Prostate gland (tissue), 2 donors: ENCODE results near the gene LEUTX. TPM values are rescaled to one million over a fixed set of nuclear protein-coding genes. Genes with fewer than 3 reads are reported as not detected.

Source experiments
- DNase-seq: peaks from one replicate; pipeline ENCODE4 v3.0.0-alpha.2; 2019; ENCODE audit warnings: low spot score
- H3K27ac ChIP-seq, 2 donors: fragments of 200-600 bp; sonication (generic); 2 replicates each; pipeline ENCODE4 v1.5.1; 2017 to 2019
- H3K27me3 ChIP-seq: fragments of 200-600 bp; sonication (generic); replicated peaks from 2 replicates; pipeline ENCODE4 v1.5.1; 2019; ENCODE audit not compliant: insufficient read depth
- H3K36me3 ChIP-seq, 2 donors: fragments of 200-600 bp; sonication (generic); 1 replicate in 1 of 2; 2 replicates in 1 of 2; pipeline versions ENCODE4 v1.5.1 to v1.8.1; 2017 to 2019
- H3K4me1 ChIP-seq: fragments of 200-600 bp; sonication (generic); replicated peaks from 2 replicates; pipeline ENCODE4 v1.5.1; 2019
- H3K4me3 ChIP-seq, 2 donors: fragments of 200-600 bp; sonication (generic); 2 replicates each; pipeline ENCODE4 v1.5.1; 2017 to 2019
- H3K9me3 ChIP-seq: fragments of 200-600 bp; sonication (generic); 2 replicates; pipeline ENCODE4 v1.5.1; 2017
- CTCF ChIP-seq, 4 experiments: fragments of 200-600 bp in 2 of 4; fragments of 450-650 bp in 2 of 4; sonication (generic) in 2 of 4; IDR thresholded peaks; 1 replicate in 3 of 4; 2 replicates in 1 of 4; pipeline ENCODE4 v1.5.1; 2016 to 2019; ENCODE audit warnings: antibody characterized with exemption in 4 of 4, mild to moderate bottlenecking in 2 of 4, moderate library complexity in 2 of 4
- POLR2A ChIP-seq: fragments of 450-650 bp; IDR thresholded peaks from one replicate; pipeline ENCODE4 v1.6.1; 2016; ENCODE audit warnings: antibody characterized with exemption, mild to moderate bottlenecking
- POLR2AphosphoS5 ChIP-seq: sonication (generic); formaldehyde crosslinking; IDR thresholded peaks from one replicate; pipeline ENCODE4 v1.6.1; 2017; ENCODE audit warnings: antibody characterized with exemption
- WGBS: methylation state at CpG from one replicate; pipeline ENCODE4 v1.1.5; 2018; 5-methylcytosine and 5-hydroxymethylcytosine counted together
- intact Hi-C: fragments of 100-400 bp; cut with DNase I; formaldehyde crosslinking; loops from one replicate; pipeline ENCODE4 v1.14.2; 2022
- total RNA-seq, 2 donors: library from RNA; depleted of rRNA; stranded (reverse); fragments of >200 nt; gene quantifications; one replicate each; pipeline ENCODE4 v1.1.0, GENCODE V29; 2016

The LEUTX gene
- total RNA-seq, 2 donors from 2014 or later, result not detected

GRCh38 chr19:39818626-39819097 is 40.0 kb downstream of the LEUTX start:
- H3K27me3 ChIP-seq, result no peaks in the 10 kb centered on the region
- intact Hi-C loops, result no loop called here
- H3K4me3 ChIP-seq, result no peak overlapping the region
- H3K9me3 ChIP-seq, result no peaks in the 10 kb centered on the region
- H3K36me3 ChIP-seq, result no peaks in the 10 kb centered on the region
- WGBS, result 76% methylated on average over 4 of the region's 4 CpGs
- no peaks in the 10 kb centered on the region for H3K4me1 ChIP-seq
- no peak overlapping the region for H3K27ac ChIP-seq
- TF ChIP-seq CTCF (IDR thresholded peaks at IDR 0.05) (no peak), POLR2A (no peak), POLR2AphosphoS5 (no peak)
- DNase-seq, result no peak

- H3K27me3 ChIP-seq, result no peaks in the 10 kb centered on the region
- H3K27ac ChIP-seq, result no peak overlapping the region
- no peak for TF ChIP-seq POLR2A
- no peak for TF ChIP-seq CTCF (IDR thresholded peaks at IDR 0.05)
- TF ChIP-seq POLR2AphosphoS5, result no peak
- no peaks in the 10 kb centered on the region for H3K36me3 ChIP-seq
- H3K9me3 ChIP-seq, result no peaks in the 10 kb centered on the region
- H3K4me3 ChIP-seq, result no peak overlapping the region
- intact Hi-C loops, result no loop called here
- H3K4me1 ChIP-seq, result no peaks in the 10 kb centered on the region
- DNase-seq, result no peak
- WGBS, result 82% methylated on average over 3 of the region's 3 CpGs
Observed at GRCh38 chr19:39819786-39820185, 41.1 kb downstream of the LEUTX start.

GRCh38 chr19:39820696-39821095 is 42.0 kb downstream of the LEUTX start:
- no peak for DNase-seq
- Histone ChIP-seq H3K9me3 (no peaks in the 10 kb centered on the region), H3K4me1 (no peaks in the 10 kb centered on the region), H3K27me3 (no peaks in the 10 kb centered on the region), H3K36me3 (no peaks in the 10 kb centered on the region), H3K27ac (no peak overlapping the region), H3K4me3 (no peak overlapping the region)
- intact Hi-C loops, result no loop called here
- TF ChIP-seq POLR2AphosphoS5, result no peak
- TF ChIP-seq POLR2A, result no peak
- TF ChIP-seq CTCF (IDR thresholded peaks at IDR 0.05), result no peak
- 95% methylated on average over 6 of the region's 6 CpGs for WGBS

GRCh38 chr19:39823686-39824085 is 45.0 kb downstream of the LEUTX start:
- intact Hi-C loops, result no loop called here
- H3K27me3 ChIP-seq, result no peaks in the 10 kb centered on the region
- H3K36me3 ChIP-seq, result peaks cover 2 to 10% of the 10 kb centered on the region in 2 donors
- H3K9me3 ChIP-seq, result no peaks in the 10 kb centered on the region
- no peaks in the 10 kb centered on the region for H3K4me1 ChIP-seq
- TF ChIP-seq CTCF (IDR thresholded peaks at IDR 0.05) (no peak), POLR2AphosphoS5 (no peak), POLR2A (no peak)
- H3K27ac ChIP-seq, result peak overlapping the region; percentile 65 to 73
- DNase-seq, result no peak
- WGBS, result 19% methylated on average over 7 of the region's 7 CpGs
- H3K4me3 ChIP-seq, result peak overlapping the region; percentile 62 to 71
